Measurements from ENCODE around the gene MARVELD1. TPM values are rescaled to one million over a fixed set of nuclear protein-coding genes. Genes with fewer than 3 reads are reported as not detected.

The MARVELD1 gene
- total RNA-seq, 1 experiment from 2014 or later = not detected

GRCh38 chr10:97724341-97724941 lies 10.9 kb downstream of the MARVELD1 start:
- no peaks in the 10 kb centered on the region for H3K36me3 ChIP-seq (ENCODE audit: insufficient read depth, low read length)
- no peaks in the 10 kb centered on the region for H3K79me2 ChIP-seq (ENCODE audit: low read length)
- no peak overlapping the region for H2AFZ ChIP-seq (ENCODE audit: low read length)
- H3K27ac ChIP-seq (ENCODE audit: low read length) = no peak overlapping the region
- no peaks in the 10 kb centered on the region for H3K9me2 ChIP-seq (replicated peaks; ENCODE audit: insufficient read depth, low read length)
- H3K27me3 ChIP-seq (ENCODE audit: low read length) = no peaks in the 10 kb centered on the region
- H3K9ac ChIP-seq (ENCODE audit: low read length) = no peak overlapping the region
- no peak for DNase-seq
- no peaks in the 10 kb centered on the region for H4K20me1 ChIP-seq (ENCODE audit: insufficient read depth, low read depth, low read length)
- no peak overlapping the region for H3K4me3 ChIP-seq (ENCODE audit: low read length)
- H3K4me1 ChIP-seq (ENCODE audit: low read length) = no peaks in the 10 kb centered on the region
- no peak overlapping the region for H3K4me2 ChIP-seq (ENCODE audit: low read depth, low read length, poor library complexity, severe bottlenecking)
- H3K9me3 ChIP-seq (ENCODE audit: low read length) = no peaks in the 10 kb centered on the region

- no peak overlapping the region for H3K9ac ChIP-seq (ENCODE audit: low read length)
- no peak overlapping the region for H3K4me3 ChIP-seq (ENCODE audit: low read length)
- H3K4me2 ChIP-seq (ENCODE audit: low read depth, low read length, poor library complexity, severe bottlenecking) = peak overlapping the region; percentile 24
- H2AFZ ChIP-seq (ENCODE audit: low read length) = 0 out of 2 replicates have a peak overlapping the region, but pooled peaks have one; percentile 36
- no peaks in the 10 kb centered on the region for H3K79me2 ChIP-seq (ENCODE audit: low read length)
- no peaks in the 10 kb centered on the region for H3K4me1 ChIP-seq (ENCODE audit: low read length)
- H3K36me3 ChIP-seq (ENCODE audit: insufficient read depth, low read length) = no peaks in the 10 kb centered on the region
- H3K9me2 ChIP-seq (replicated peaks; ENCODE audit: insufficient read depth, low read length) = no peaks in the 10 kb centered on the region
- H3K9me3 ChIP-seq (ENCODE audit: low read length) = no peaks in the 10 kb centered on the region
- no peak overlapping the region for H3K27ac ChIP-seq (ENCODE audit: low read length)
- DNase-seq = no peak
- no peaks in the 10 kb centered on the region for H4K20me1 ChIP-seq (ENCODE audit: insufficient read depth, low read depth, low read length)
- no peaks in the 10 kb centered on the region for H3K27me3 ChIP-seq (ENCODE audit: low read length)
Measured at GRCh38 chr10:97726636-97727178, 13.2 kb downstream of the MARVELD1 start.

- Histone ChIP-seq H3K9me3 (ENCODE audit: low read length) (no peaks in the 10 kb centered on the region), H3K27ac (ENCODE audit: low read length) (no peak overlapping the region), H3K4me1 (ENCODE audit: low read length) (no peaks in the 10 kb centered on the region), H2AFZ (ENCODE audit: low read length) (no peak overlapping the region), H3K27me3 (ENCODE audit: low read length) (no peaks in the 10 kb centered on the region), H4K20me1 (ENCODE audit: insufficient read depth, low read depth, low read length) (no peaks in the 10 kb centered on the region), H3K4me3 (ENCODE audit: low read length) (no peak overlapping the region), H3K9me2 (replicated peaks; ENCODE audit: insufficient read depth, low read length) (no peaks in the 10 kb centered on the region), H3K36me3 (ENCODE audit: insufficient read depth, low read length) (no peaks in the 10 kb centered on the region), H3K4me2 (ENCODE audit: low read depth, low read length, poor library complexity, severe bottlenecking) (no peak overlapping the region), H3K9ac (ENCODE audit: low read length) (no peak overlapping the region), H3K79me2 (ENCODE audit: low read length) (no peaks in the 10 kb centered on the region)
- DNase-seq = no peak
Measured at GRCh38 chr10:97729014-97729413, 15.5 kb downstream of the MARVELD1 start.

GRCh38 chr10:97731346-97732051 lies 18.0 kb downstream of the MARVELD1 start:
- Histone ChIP-seq H3K4me1 (ENCODE audit: low read length) (peaks cover 2% of the 10 kb centered on the region), H4K20me1 (ENCODE audit: insufficient read depth, low read depth, low read length) (no peaks in the 10 kb centered on the region), H3K79me2 (ENCODE audit: low read length) (no peaks in the 10 kb centered on the region), H2AFZ (ENCODE audit: low read length) (no peak overlapping the region), H3K4me2 (ENCODE audit: low read depth, low read length, poor library complexity, severe bottlenecking) (no peak overlapping the region), H3K27ac (ENCODE audit: low read length) (no peak overlapping the region), H3K9ac (ENCODE audit: low read length) (no peak overlapping the region), H3K9me3 (ENCODE audit: low read length) (no peaks in the 10 kb centered on the region), H3K36me3 (ENCODE audit: insufficient read depth, low read length) (no peaks in the 10 kb centered on the region), H3K27me3 (ENCODE audit: low read length) (no peaks in the 10 kb centered on the region), H3K4me3 (ENCODE audit: low read length) (no peak overlapping the region), H3K9me2 (replicated peaks; ENCODE audit: insufficient read depth, low read length) (no peaks in the 10 kb centered on the region)
- peak; percentile 65 for DNase-seq

- H3K27me3 ChIP-seq (ENCODE audit: low read length) = no peaks in the 10 kb centered on the region
- no peaks in the 10 kb centered on the region for H4K20me1 ChIP-seq (ENCODE audit: insufficient read depth, low read depth, low read length)
- H3K4me1 ChIP-seq (ENCODE audit: low read length) = peaks cover 6% of the 10 kb centered on the region
- no peak overlapping the region for H3K4me3 ChIP-seq (ENCODE audit: low read length)
- H3K9ac ChIP-seq (ENCODE audit: low read length) = no peak overlapping the region
- H3K9me2 ChIP-seq (replicated peaks; ENCODE audit: insufficient read depth, low read length) = no peaks in the 10 kb centered on the region
- H3K4me2 ChIP-seq (ENCODE audit: low read depth, low read length, poor library complexity, severe bottlenecking) = no peak overlapping the region
- H3K9me3 ChIP-seq (ENCODE audit: low read length) = no peaks in the 10 kb centered on the region
- no peaks in the 10 kb centered on the region for H3K36me3 ChIP-seq (ENCODE audit: insufficient read depth, low read length)
- H2AFZ ChIP-seq (ENCODE audit: low read length) = no peak overlapping the region
- DNase-seq = no peak
- no peaks in the 10 kb centered on the region for H3K79me2 ChIP-seq (ENCODE audit: low read length)
- no peak overlapping the region for H3K27ac ChIP-seq (ENCODE audit: low read length)
Measured at GRCh38 chr10:97732052-97732359, 18.5 kb downstream of the MARVELD1 start.

- no peak overlapping the region for H3K4me2 ChIP-seq (ENCODE audit: low read depth, low read length, poor library complexity, severe bottlenecking)
- H3K4me3 ChIP-seq (ENCODE audit: low read length) = no peak overlapping the region
- H3K27me3 ChIP-seq (ENCODE audit: low read length) = no peaks in the 10 kb centered on the region
- H4K20me1 ChIP-seq (ENCODE audit: insufficient read depth, low read depth, low read length) = no peaks in the 10 kb centered on the region
- H3K79me2 ChIP-seq (ENCODE audit: low read length) = peaks cover 12% of the 10 kb centered on the region
- H3K9me2 ChIP-seq (replicated peaks; ENCODE audit: insufficient read depth, low read length) = no peaks in the 10 kb centered on the region
- no peak overlapping the region for H2AFZ ChIP-seq (ENCODE audit: low read length)
- no peaks in the 10 kb centered on the region for H3K9me3 ChIP-seq (ENCODE audit: low read length)
- no peaks in the 10 kb centered on the region for H3K36me3 ChIP-seq (ENCODE audit: insufficient read depth, low read length)
- H3K9ac ChIP-seq (ENCODE audit: low read length) = no peak overlapping the region
- H3K27ac ChIP-seq (ENCODE audit: low read length) = no peak overlapping the region
- no peak for DNase-seq
- H3K4me1 ChIP-seq (ENCODE audit: low read length) = peaks cover 10% of the 10 kb centered on the region
Measured at GRCh38 chr10:97733256-97733655, 19.7 kb downstream of the MARVELD1 start.

- no peaks in the 10 kb centered on the region for H3K9me2 ChIP-seq (replicated peaks; ENCODE audit: insufficient read depth, low read length)
- no peak overlapping the region for H3K9ac ChIP-seq (ENCODE audit: low read length)
- H3K4me1 ChIP-seq (ENCODE audit: low read length) = peaks cover 16% of the 10 kb centered on the region
- peaks cover 18% of the 10 kb centered on the region for H3K79me2 ChIP-seq (ENCODE audit: low read length)
- H3K4me2 ChIP-seq (ENCODE audit: low read depth, low read length, poor library complexity, severe bottlenecking) = no peak overlapping the region
- no peak overlapping the region for H3K27ac ChIP-seq (ENCODE audit: low read length)
- H4K20me1 ChIP-seq (ENCODE audit: insufficient read depth, low read depth, low read length) = no peaks in the 10 kb centered on the region
- H3K4me3 ChIP-seq (ENCODE audit: low read length) = no peak overlapping the region
- H3K27me3 ChIP-seq (ENCODE audit: low read length) = no peaks in the 10 kb centered on the region
- no peaks in the 10 kb centered on the region for H3K36me3 ChIP-seq (ENCODE audit: insufficient read depth, low read length)
- no peaks in the 10 kb centered on the region for H3K9me3 ChIP-seq (ENCODE audit: low read length)
- H2AFZ ChIP-seq (ENCODE audit: low read length) = no peak overlapping the region
- no peak for DNase-seq
Measured at GRCh38 chr10:97734021-97734420, 20.5 kb downstream of the MARVELD1 start.

- Histone ChIP-seq H3K79me2 (ENCODE audit: low read length) (peaks cover 35% of the 10 kb centered on the region), H3K27ac (ENCODE audit: low read length) (no peak overlapping the region), H3K4me2 (ENCODE audit: low read depth, low read length, poor library complexity, severe bottlenecking) (peak overlapping the region; percentile 69), H3K9me2 (replicated peaks; ENCODE audit: insufficient read depth, low read length) (no peaks in the 10 kb centered on the region), H3K9me3 (ENCODE audit: low read length) (no peaks in the 10 kb centered on the region), H3K36me3 (ENCODE audit: insufficient read depth, low read length) (peaks cover 3% of the 10 kb centered on the region; the same call in 1 of the 2 replicates), H4K20me1 (ENCODE audit: insufficient read depth, low read depth, low read length) (no peaks in the 10 kb centered on the region), H3K27me3 (ENCODE audit: low read length) (no peaks in the 10 kb centered on the region), H3K4me3 (ENCODE audit: low read length) (peak overlapping the region; percentile 92; the same call in 1 of the 2 replicates), H2AFZ (ENCODE audit: low read length) (peak overlapping the region; percentile 42; the same call in 1 of the 2 replicates), H3K9ac (ENCODE audit: low read length) (peak overlapping the region; percentile 94; the same call in 1 of the 2 replicates), H3K4me1 (ENCODE audit: low read length) (peaks cover 34% of the 10 kb centered on the region)
- DNase-seq = no peak
Measured at GRCh38 chr10:97736403-97736901, 22.9 kb downstream of the MARVELD1 start.
